ENCODE measurements around the gene RNF208. TPM values are rescaled to one million over a fixed set of nuclear protein-coding genes. Genes with fewer than 3 reads are reported as not detected.
A peak's percentile ranks its signal among the peaks of the same experiment; 100 is the strongest.

RNF208 gene
- total RNA-seq, 4 donors from 2014 or later = 2.3 to 26.5 (median 7.5) TPM; not detected in 1

DNA sequence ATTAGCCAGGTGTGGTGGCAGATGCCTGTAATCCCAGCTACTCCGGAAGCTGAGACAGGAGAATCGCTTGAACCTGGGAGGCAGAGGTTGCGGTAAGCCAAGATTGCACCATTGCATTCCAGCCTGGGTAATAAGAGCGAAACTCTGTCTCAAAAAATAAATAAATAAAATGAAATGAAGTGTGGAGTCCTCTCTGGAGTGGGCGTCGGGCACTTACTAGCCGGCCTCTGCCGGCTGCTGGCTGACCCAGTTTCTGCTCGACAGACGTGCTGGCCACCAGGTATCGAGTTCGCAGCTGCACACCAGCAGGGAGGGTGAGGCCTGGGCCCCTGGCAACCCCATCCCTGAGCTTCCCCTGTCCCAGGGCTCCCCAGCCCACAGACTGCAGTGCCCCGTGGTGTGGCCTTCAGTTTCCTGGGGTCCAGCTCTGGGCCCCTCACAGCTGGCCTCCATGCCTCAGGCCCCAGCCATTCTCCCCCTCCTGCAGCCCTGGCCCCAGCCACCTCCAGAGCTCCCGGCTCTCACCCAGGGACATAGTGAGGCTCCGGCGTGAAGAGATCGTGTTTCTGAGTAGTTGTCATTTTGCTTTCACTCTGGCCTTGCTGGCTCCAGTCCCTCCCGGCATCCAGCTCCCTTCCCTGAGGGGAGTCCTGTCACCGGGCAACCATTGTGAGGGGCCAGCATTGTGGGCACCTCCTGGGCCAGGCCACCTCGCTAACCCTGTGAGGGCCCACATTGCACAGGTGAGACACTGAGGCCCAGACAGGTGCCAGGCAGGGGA, 25.3 kb upstream of the RNF208 start:
- intact Hi-C loops (cut with DNase I; ENCODE audit: low total_unique reads) = no loop called here
- no peak for DNase-seq
- TF ChIP-seq, protein P1, sequence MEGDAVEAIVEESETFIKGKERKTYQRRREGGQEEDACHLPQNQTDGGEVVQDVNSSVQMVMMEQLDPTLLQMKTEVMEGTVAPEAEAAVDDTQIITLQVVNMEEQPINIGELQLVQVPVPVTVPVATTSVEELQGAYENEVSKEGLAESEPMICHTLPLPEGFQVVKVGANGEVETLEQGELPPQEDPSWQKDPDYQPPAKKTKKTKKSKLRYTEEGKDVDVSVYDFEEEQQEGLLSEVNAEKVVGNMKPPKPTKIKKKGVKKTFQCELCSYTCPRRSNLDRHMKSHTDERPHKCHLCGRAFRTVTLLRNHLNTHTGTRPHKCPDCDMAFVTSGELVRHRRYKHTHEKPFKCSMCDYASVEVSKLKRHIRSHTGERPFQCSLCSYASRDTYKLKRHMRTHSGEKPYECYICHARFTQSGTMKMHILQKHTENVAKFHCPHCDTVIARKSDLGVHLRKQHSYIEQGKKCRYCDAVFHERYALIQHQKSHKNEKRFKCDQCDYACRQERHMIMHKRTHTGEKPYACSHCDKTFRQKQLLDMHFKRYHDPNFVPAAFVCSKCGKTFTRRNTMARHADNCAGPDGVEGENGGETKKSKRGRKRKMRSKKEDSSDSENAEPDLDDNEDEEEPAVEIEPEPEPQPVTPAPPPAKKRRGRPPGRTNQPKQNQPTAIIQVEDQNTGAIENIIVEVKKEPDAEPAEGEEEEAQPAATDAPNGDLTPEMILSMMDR (IDR thresholded peaks at IDR 0.05) = no peak
- TF ChIP-seq POLR2A (IDR thresholded peaks at IDR 0.05) (no peak), EP300 (IDR thresholded peaks at IDR 0.05; ENCODE audit: low read depth) (no peak), POLR2AphosphoS5 (IDR thresholded peaks at IDR 0.05) (no peak)
- WGBS, 2 donors (ENCODE audit: low coverage in 1 of 2) = 76 to 80% methylated on average over 2 to 20 of the region's 20 CpGs
- no peak overlapping the region for H3K4me3 ChIP-seq
- no peaks in the 10 kb centered on the region for H3K27me3 ChIP-seq
- H3K36me3 ChIP-seq = peaks cover 0 to 5% (median 0%) of the 10 kb centered on the region in 4 donors
- no peak overlapping the region for H3K27ac ChIP-seq
- H3K9me3 ChIP-seq = no peaks in the 10 kb centered on the region
- in situ Hi-C loops (cut with MboI; ENCODE audit: low pct_ligation_motif_present in 1 of 4, low pct_unique_long_range_greater_than_20kb in 1 of 4, low sequenced_read_pairs in 3 of 4) = no loop called here
- H3K4me1 ChIP-seq = peaks cover 7 to 15% (median 12%) of the 10 kb centered on the region in 4 donors

DNA sequence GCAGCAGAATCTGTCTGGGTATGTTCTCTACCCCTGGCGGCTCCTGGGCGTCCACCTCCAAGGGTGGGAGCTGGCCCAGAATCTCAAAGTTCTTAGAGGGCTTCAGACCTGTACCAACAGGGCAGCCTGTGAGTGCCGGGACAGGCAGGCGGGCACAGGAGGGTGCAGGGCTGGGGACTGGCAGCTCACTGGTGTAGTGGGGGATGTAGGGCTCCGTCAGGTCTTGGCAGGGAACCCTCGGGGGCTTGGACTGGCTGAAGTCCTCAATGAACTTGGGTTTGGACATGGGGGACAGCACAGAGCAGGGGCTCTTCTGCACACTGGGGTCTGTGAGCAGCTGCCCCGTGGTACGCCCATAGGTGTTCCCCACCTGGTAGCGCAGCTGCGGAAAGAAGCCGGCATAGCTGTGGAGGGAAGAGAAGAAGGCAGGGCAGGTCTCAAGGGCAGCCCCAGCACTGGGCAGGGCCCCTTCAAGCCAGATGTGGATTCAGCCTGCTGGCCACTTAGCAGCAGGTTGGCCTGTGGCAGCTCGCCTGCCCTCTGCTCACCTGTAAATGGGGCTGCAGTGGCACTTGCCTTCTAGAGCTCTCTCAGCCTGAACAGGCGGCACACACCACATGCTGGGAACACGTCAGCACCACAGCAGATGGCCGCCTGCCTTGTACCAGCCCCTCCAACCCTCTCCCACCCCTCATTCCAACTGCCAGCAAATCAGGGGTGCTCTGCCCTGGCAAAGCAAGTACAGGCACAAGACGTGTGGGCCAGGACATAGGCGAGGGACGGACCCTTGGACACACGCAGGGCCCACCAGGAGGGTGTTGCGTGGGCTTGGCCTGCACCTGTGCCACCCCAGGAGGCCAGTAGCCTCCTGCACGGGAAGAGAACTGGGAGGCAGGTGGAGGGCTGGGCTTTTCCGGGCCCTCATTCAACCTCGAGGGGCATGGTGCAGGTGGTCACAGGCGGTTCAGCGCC, 23.7 kb upstream of the RNF208 start:
- Histone ChIP-seq H3K4me3 (no peak overlapping the region), H3K36me3 (peaks cover 0 to 5% (median 0%) of the 10 kb centered on the region in 4 donors), H3K27ac (no peak overlapping the region), H3K27me3 (no peaks in the 10 kb centered on the region), H3K4me1 (peaks cover 11 to 22% (median 16%) of the 10 kb centered on the region in 4 donors), H3K9me3 (no peaks in the 10 kb centered on the region)
- in situ Hi-C loops (cut with MboI; ENCODE audit: low pct_ligation_motif_present in 1 of 4, low pct_unique_long_range_greater_than_20kb in 1 of 4, low sequenced_read_pairs in 3 of 4) = no loop called here
- TF ChIP-seq, protein P1 (IDR thresholded peaks at IDR 0.05) = no peak
- TF ChIP-seq EP300 (IDR thresholded peaks at IDR 0.05; ENCODE audit: low read depth) (no peak), POLR2AphosphoS5 (IDR thresholded peaks at IDR 0.05) (no peak), POLR2A (IDR thresholded peaks at IDR 0.05) (no peak)
- intact Hi-C loops (cut with DNase I; ENCODE audit: low total_unique reads) = no loop called here
- 94% methylated on average over 25 of the region's 25 CpGs; no CpG with 5 or more reads in 1 of the 2 donors for WGBS, 2 donors (ENCODE audit: low coverage in 1 of 2)
- DNase-seq = no peak

DNA sequence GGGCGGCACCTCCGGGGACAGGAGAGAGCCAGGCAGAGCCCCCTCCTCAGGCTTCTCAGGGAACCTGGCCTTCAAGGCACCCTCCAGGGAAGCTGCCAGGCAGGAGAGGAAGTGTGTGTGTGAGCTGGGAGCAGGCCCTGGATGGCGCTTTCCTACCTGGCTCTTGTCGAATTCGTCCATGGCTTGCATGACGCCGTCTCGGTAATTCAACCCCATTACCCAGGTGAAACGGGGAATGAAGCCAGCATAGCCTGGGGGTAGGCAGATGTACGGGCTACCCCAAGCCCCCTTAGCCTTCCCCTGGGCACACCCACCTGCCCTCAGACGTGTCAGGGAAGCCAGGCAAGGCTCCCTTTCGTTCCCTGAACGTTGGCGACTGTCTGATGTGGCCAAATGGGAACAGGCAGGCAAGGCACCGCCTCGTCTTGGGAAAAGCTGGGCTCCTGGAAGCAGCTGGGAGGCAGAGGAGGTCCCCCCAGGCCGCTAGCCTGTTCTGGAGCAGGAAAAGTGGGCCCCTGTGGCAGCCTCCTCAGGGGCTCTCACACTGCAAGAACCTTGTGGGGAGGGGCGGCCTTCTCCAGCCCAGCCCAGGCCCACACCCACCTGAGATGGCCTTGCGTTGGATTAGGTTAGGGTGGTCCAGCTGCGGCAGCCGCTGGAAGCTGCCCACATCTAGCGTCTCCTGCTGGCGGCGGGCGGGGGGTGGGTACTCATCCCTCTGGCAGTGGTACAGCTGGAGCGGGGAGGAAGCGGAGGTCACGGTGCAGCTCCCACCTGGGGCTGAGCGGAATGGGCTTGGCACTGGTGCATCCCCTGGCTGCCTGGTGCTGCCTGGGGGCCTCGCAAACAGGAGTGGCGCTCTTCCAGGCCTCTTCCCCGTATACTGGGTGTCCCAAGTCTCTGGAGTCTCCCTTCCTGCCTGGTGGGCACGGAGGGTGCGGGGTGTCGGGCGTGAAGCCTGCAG, 22.7 kb upstream of the RNF208 start:
- DNase-seq = no peak
- Histone ChIP-seq H3K4me3 (no peak overlapping the region), H3K27ac (no peak overlapping the region), H3K9me3 (no peaks in the 10 kb centered on the region), H3K36me3 (peaks cover 0 to 5% (median 0%) of the 10 kb centered on the region in 4 donors), H3K4me1 (peaks cover 12 to 26% (median 17%) of the 10 kb centered on the region in 4 donors), H3K27me3 (no peaks in the 10 kb centered on the region)
- in situ Hi-C loops (cut with MboI; ENCODE audit: low pct_ligation_motif_present in 1 of 4, low pct_unique_long_range_greater_than_20kb in 1 of 4, low sequenced_read_pairs in 3 of 4) = no loop called here
- WGBS, 2 donors (ENCODE audit: low coverage in 1 of 2) = 71 to 80% methylated on average over 5 to 33 of the region's 36 CpGs
- intact Hi-C loops (cut with DNase I; ENCODE audit: low total_unique reads) = no loop called here
- peak in 1 of 3 donors; percentile 53 for TF ChIP-seq POLR2AphosphoS5 (IDR thresholded peaks at IDR 0.05)
- TF ChIP-seq, protein P1 (IDR thresholded peaks at IDR 0.05) = no peak
